Peyer's patch (tissue), 4 donors: ENCODE measurements around the gene HOXB5. TPM values are rescaled to one million over a fixed set of nuclear protein-coding genes. Genes with fewer than 3 reads are reported as not detected.

Source experiments
- DNase-seq, 3 donors: peaks; one replicate each; pipeline ENCODE4 v3.0.0-alpha.2; 2017 to 2019
- H3K27ac ChIP-seq, 4 donors: fragments of 200-600 bp; sonication (generic); one replicate each; pipeline ENCODE4 v1.5.1; 2016 to 2019
- H3K27me3 ChIP-seq, 2 donors: fragments of 200-600 bp; sonication (generic); one replicate each; pipeline ENCODE4 v1.5.1; 2019
- H3K36me3 ChIP-seq, 3 donors: fragments of 200-600 bp; sonication (generic); one replicate each; pipeline ENCODE4 v1.5.1; 2016 to 2019
- H3K4me1 ChIP-seq, 4 donors: fragments of 200-600 bp; sonication (generic); one replicate each; pipeline ENCODE4 v1.5.1; 2016 to 2019
- H3K4me3 ChIP-seq, 4 donors: fragments of 200-600 bp; sonication (generic); 1 replicate in 3 of 4; 2 replicates in 1 of 4; pipeline ENCODE4 v1.5.1; 2016 to 2019; ENCODE audit warnings: mild to moderate bottlenecking in 1 of 4
- H3K9me3 ChIP-seq, 4 donors: fragments of 200-600 bp; sonication (generic); one replicate each; pipeline ENCODE4 v1.5.1; 2016 to 2019; ENCODE audit warnings: mild to moderate bottlenecking in 1 of 4
- CTCF ChIP-seq, 6 experiments: fragments of 450-650 bp in 4 of 6; fragments of 200-600 bp in 2 of 6; sonication (generic) in 1 of 6; IDR thresholded peaks; one replicate each; pipeline ENCODE4 v1.5.1; 2017 to 2019; ENCODE audit warnings: antibody characterized with exemption in 6 of 6, mild to moderate bottlenecking in 3 of 6, moderate library complexity in 1 of 6
- POLR2A ChIP-seq, 2 donors: fragments of 450-650 bp; IDR thresholded peaks; one replicate each; pipeline ENCODE4 v1.5.1; 2017; ENCODE audit warnings: antibody characterized with exemption in 2 of 2, mild to moderate bottlenecking in 2 of 2, moderate library complexity in 2 of 2
- total RNA-seq, 4 donors: library from RNA; depleted of rRNA; stranded (reverse); fragments of >200 nt; gene quantifications; one replicate each; pipeline ENCODE4 v1.1.0, GENCODE V29; 2016

Gene HOXB5
- 10 to 100 TPM in 3 of 4 donors, 1 to 10 TPM in 1; 7.7 to 22.5 (median 15.0) TPM for total RNA-seq

- Histone ChIP-seq H3K4me1 (peaks cover 0 to 45% (median 14%) of the 10 kb centered on the region in 4 donors), H3K27ac (peak within 1 kb of the TSS; percentile 34 to 92 (median 65)), H3K27me3 (no peaks in the 10 kb centered on the region), H3K36me3 (peaks cover 0 to 28% (median 0%) of the 10 kb centered on the region in 3 donors), H3K4me3 (peak within 1 kb of the TSS; percentile 20 to 50 (median 38)), H3K9me3 (no peaks in the 10 kb centered on the region)
- TF ChIP-seq POLR2A (IDR thresholded peaks at IDR 0.05) (no peak), CTCF (IDR thresholded peaks at IDR 0.05) (no peak)
- peak in 2 of 3 donors; percentile 55 to 57 for DNase-seq
These were observed at the start of gene HOXB5 for GRCh38 chr17:48593126-48593829. HOXB5 (minus strand) TSS chr17:48593779; CDS start chr17:48593682, 97 bp downstream.

- DNase-seq: peak in 1 of 3 donors; percentile 17
- Histone ChIP-seq H3K27ac (peak overlapping the region in 2 of 4 donors; percentile 17 to 40), H3K36me3 (no peaks in the 10 kb centered on the region), H3K4me3 (peak overlapping the region in 2 of 4 donors; percentile 35 to 39), H3K4me1 (peaks cover 0 to 32% (median 5%) of the 10 kb centered on the region in 4 donors), H3K27me3 (peaks cover 0 to 28% of the 10 kb centered on the region in 2 donors), H3K9me3 (no peaks in the 10 kb centered on the region)
- TF ChIP-seq POLR2A (IDR thresholded peaks at IDR 0.05): no peak
- no peak for TF ChIP-seq CTCF (IDR thresholded peaks at IDR 0.05)
These were observed 49.5 kb upstream of the HOXB5 start for GRCh38 chr17:48642843-48643696.

- TF ChIP-seq CTCF (IDR thresholded peaks at IDR 0.05) (peak in 3 of 6 experiments; percentile 16 to 23 (median 18)), POLR2A (IDR thresholded peaks at IDR 0.05) (peak; percentile 12 to 18)
- DNase-seq: peak in 2 of 3 donors; percentile 65 to 84
- peak overlapping the region in 2 of 4 donors; percentile 35 to 39 for H3K4me3 ChIP-seq
- H3K36me3 ChIP-seq: no peaks in the 10 kb centered on the region
- H3K27me3 ChIP-seq: peaks cover 0 to 33% of the 10 kb centered on the region in 2 donors
- H3K27ac ChIP-seq: peak overlapping the region in 2 of 4 donors; percentile 17 to 40
- peaks cover 0 to 35% (median 5%) of the 10 kb centered on the region in 4 donors for H3K4me1 ChIP-seq
- H3K9me3 ChIP-seq: no peaks in the 10 kb centered on the region
These were observed 48.7 kb upstream of the HOXB5 start for GRCh38 chr17:48642059-48642842.

GRCh38 chr17:48641541-48642058 lies 48.0 kb upstream of the HOXB5 start:
- peak overlapping the region in 2 of 4 donors; percentile 7 to 40 for H3K27ac ChIP-seq
- peaks cover 0 to 40% (median 3%) of the 10 kb centered on the region in 4 donors for H3K4me1 ChIP-seq
- H3K9me3 ChIP-seq: no peaks in the 10 kb centered on the region
- H3K36me3 ChIP-seq: no peaks in the 10 kb centered on the region
- H3K4me3 ChIP-seq: peak overlapping the region in 2 of 4 donors; percentile 35 to 39
- TF ChIP-seq POLR2A (IDR thresholded peaks at IDR 0.05) (no peak), CTCF (IDR thresholded peaks at IDR 0.05) (no peak)
- peak in 1 of 3 donors; percentile 40 for DNase-seq
- H3K27me3 ChIP-seq: peaks cover 0 to 32% of the 10 kb centered on the region in 2 donors

GRCh38 chr17:48640858-48641180 lies 47.2 kb upstream of the HOXB5 start:
- no peaks in the 10 kb centered on the region for H3K36me3 ChIP-seq
- H3K27ac ChIP-seq: peak overlapping the region in 2 of 4 donors; percentile 0 to 7
- H3K9me3 ChIP-seq: no peaks in the 10 kb centered on the region
- TF ChIP-seq POLR2A (IDR thresholded peaks at IDR 0.05) (no peak), CTCF (IDR thresholded peaks at IDR 0.05) (no peak)
- peaks cover 0 to 24% of the 10 kb centered on the region in 2 donors for H3K27me3 ChIP-seq
- no peak overlapping the region for H3K4me3 ChIP-seq
- no peak for DNase-seq
- H3K4me1 ChIP-seq: peaks cover 0 to 47% (median 0%) of the 10 kb centered on the region in 4 donors
